Fibroblast of pulmonary artery (primary cell): ENCODE data around the gene LEPR.

ENCODE experiments used
- DNase-seq: peaks from one replicate; pipeline ENCODE4 v3.0.0-alpha.2; 2010; ENCODE audit warnings: low read depth
- H3K4me3 ChIP-seq: replicated peaks from 2 replicates; pipeline ENCODE4 v1.5.1; 2011; ENCODE audit warnings: low read depth, mild to moderate bottlenecking, control low read depth, low read length, moderate library complexity
- TF ChIP-seq, protein P1 (sequence below): IDR thresholded peaks from 2 replicates; pipeline ENCODE4 v1.5.1; 2011; ENCODE audit warnings: mild to moderate bottlenecking, control low read depth, low read length, inconsistent platforms; ENCODE audit errors: missing control alignments

The LEPR gene

DNA sequence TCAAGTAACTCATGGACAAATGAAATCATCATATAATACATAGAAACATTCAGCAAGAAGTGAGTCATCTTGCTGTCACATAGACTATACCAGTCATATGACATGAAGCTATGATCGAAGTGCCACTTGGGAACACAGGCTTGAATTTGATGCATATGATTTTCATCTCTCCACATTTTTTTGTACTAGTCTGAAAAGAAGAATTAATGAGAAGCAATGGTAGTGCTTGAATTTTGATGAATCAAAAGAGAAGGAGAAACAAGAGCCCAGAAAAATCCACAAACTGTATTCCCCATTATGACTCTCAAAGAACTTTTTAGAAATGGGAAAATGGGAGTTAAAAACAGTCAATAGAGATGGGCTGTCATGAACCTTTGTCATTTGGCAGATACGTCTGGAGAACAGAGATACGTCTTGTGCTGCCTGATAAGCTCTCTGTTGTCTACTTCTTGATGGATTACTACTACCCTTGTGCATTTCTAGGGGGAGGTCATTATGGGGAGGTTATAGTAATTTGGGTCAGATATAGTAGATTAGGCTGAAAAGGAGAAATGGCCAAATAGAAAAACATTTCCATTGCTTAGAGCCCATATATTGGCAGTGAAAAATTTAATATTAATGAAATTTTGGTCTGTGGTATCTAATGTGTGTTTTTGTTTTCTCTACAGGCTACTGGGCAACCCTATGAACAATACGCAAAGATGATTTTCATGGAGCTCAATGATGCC lies 8.0 kb upstream of the LEPR start:
- TF ChIP-seq, protein P1, sequence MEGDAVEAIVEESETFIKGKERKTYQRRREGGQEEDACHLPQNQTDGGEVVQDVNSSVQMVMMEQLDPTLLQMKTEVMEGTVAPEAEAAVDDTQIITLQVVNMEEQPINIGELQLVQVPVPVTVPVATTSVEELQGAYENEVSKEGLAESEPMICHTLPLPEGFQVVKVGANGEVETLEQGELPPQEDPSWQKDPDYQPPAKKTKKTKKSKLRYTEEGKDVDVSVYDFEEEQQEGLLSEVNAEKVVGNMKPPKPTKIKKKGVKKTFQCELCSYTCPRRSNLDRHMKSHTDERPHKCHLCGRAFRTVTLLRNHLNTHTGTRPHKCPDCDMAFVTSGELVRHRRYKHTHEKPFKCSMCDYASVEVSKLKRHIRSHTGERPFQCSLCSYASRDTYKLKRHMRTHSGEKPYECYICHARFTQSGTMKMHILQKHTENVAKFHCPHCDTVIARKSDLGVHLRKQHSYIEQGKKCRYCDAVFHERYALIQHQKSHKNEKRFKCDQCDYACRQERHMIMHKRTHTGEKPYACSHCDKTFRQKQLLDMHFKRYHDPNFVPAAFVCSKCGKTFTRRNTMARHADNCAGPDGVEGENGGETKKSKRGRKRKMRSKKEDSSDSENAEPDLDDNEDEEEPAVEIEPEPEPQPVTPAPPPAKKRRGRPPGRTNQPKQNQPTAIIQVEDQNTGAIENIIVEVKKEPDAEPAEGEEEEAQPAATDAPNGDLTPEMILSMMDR = no peak
- no peak for DNase-seq

DNA sequence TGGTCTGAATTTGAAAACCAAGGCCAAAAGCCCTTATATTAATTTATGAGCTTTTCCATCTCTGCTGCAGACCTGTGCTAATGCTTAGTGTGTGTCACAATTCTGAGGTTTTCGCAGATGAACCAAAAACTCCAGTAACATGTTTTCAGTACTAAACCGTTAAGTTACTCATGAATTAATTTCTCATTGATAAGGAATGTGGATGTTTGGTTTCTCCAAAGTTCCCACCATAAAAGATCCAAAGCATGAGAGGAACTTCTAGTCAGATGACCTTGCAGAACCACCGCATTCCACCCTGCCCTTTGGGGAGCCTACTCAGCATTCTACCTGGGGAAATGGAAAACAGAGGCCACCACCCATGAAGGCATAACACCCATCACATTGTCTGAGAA lies 7.5 kb upstream of the LEPR start:
- no peak for DNase-seq
- TF ChIP-seq, protein P1 = no peak
- no peak overlapping the region for H3K4me3 ChIP-seq

More for the DNA sequence above, 8.0 kb upstream of the LEPR start:
- H3K4me3 ChIP-seq = no peak overlapping the region

DNA sequence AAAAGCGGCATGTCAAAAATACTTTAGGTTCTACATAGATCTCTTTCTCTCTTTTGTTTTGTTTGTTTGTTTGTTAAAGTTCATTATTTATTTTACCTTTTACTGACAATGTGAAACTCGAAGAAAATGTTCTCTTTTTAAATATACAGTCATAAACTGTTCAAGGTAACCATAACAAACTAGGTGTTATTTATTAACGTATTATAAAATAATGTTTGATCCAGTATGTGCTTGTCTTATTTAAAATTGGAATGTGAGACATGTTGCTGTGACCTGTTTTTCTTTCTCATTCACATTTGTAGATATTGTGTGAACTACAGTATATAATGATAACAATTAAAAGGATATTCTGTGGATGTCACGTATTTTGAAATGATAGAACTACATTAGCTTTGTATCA lies 5.9 kb upstream of the LEPR start:
- TF ChIP-seq, protein P1 = no peak
- DNase-seq = no peak

DNA sequence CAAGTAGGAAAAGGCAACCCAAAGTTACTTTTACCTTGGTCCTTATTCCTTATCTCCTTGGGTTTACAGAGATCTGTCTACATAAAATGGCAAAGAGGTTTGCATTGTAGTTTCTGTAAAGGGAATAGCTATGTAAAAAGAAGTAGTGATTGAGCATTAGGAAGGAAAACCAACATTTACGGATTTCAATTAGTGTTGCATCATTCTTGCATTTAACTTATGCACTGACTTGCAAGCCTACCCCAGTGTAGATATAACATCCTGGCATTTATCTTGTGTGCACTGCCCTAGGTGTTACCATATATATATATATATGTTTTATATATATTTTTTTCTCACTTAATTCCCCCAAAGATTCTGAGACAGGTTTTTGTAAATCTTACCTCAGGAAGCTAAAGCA lies 3.7 kb upstream of the LEPR start:
- no peak overlapping the region for H3K4me3 ChIP-seq
- TF ChIP-seq, protein P1 = no peak
- no peak for DNase-seq

More for the DNA sequence above, 5.9 kb upstream of the LEPR start:
- no peak overlapping the region for H3K4me3 ChIP-seq

DNA sequence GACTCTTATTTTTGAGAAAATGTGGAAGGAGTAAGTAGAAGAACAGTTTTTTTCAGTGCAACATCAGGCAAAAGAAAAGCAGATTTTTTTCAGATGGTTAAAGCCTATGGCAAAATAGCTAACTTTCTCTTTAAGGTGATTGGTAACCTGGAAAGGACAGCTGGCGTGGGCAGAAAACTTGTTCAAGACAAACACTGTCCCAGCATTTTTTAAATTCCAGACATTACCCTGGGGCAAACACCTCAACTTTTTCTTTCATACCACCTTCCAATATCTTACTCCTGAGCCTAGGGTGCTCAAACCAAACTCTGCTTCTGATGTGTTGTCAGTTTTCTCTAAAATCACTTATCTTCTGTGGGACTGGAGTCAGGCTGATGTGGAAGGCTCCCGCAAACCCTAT lies 2.7 kb upstream of the LEPR start:
- TF ChIP-seq, protein P1 = no peak
- no peak for DNase-seq
- no peak overlapping the region for H3K4me3 ChIP-seq

DNA sequence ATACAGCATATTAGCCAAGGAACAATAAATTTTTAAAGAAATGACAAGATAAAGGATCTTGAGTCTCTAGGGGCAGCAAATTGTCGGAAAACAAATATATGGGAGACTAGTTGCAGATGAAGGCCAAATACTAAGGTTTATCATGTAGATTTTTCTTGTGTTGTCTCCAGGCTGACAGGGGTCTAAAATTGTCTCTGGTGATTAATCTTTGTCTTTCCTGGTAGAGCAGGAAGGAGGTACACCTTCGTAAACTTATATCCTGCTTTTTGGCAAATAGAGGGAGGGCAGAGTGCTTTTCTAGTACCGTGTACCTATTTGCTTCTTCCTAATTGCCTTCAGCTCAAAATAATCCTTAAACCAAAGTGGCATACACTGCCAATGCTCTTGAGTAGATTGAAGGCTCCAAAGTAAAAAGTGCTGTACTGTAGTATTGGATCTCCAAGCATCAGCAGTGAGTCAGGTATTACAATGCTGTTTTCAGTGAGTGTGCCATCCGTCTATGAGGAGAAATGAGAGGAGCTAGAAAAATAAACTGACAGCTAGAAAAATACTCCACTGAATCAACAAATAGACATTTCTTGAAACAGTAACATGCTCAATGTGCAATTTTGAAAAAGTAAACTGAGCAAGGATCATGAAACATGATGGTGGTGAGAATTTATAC lies 1.8 kb upstream of the LEPR start:
- H3K4me3 ChIP-seq = no peak overlapping the region
- TF ChIP-seq, protein P1 = no peak
- DNase-seq = no peak
